NCI-H1105 (cell line): Measurements from ENCODE around the gene PGAM2.

ENCODE experiments used
- DNase-seq: peaks from one replicate; lab custom pipeline; 2025; lab: John Stamatoyannopoulos, UW

PGAM2 gene

GRCh38 chr7:44103566-44103922 lies 38.2 kb upstream of the PGAM2 start:
- no peak for DNase-seq

- no peak for DNase-seq
These were observed 37.6 kb upstream of the PGAM2 start for GRCh38 chr7:44102846-44103565.

GRCh38 chr7:44101966-44102845 lies 36.8 kb upstream of the PGAM2 start:
- no peak for DNase-seq

- DNase-seq = no peak
These were observed 36.1 kb upstream of the PGAM2 start for GRCh38 chr7:44101303-44101965.

- DNase-seq = no peak
These were observed 35.3 kb upstream of the PGAM2 start for GRCh38 chr7:44100458-44101302.

GRCh38 chr7:44099669-44100068 lies 34.3 kb upstream of the PGAM2 start:
- no peak for DNase-seq

- DNase-seq = no peak
These were observed 33.0 kb upstream of the PGAM2 start for GRCh38 chr7:44098092-44099068.

- no peak for DNase-seq
These were observed 31.9 kb upstream of the PGAM2 start for GRCh38 chr7:44097064-44097932.

- no peak for DNase-seq
These were observed 31.0 kb upstream of the PGAM2 start for GRCh38 chr7:44096326-44096881.

- no peak for DNase-seq
These were observed 30.4 kb upstream of the PGAM2 start for GRCh38 chr7:44095781-44096180.

- no peak for DNase-seq
These were observed 29.7 kb upstream of the PGAM2 start for GRCh38 chr7:44094883-44095592.

GRCh38 chr7:44094365-44094764 lies 29.0 kb upstream of the PGAM2 start:
- DNase-seq = no peak

GRCh38 chr7:44093102-44093641 lies 27.8 kb upstream of the PGAM2 start:
- DNase-seq = no peak

GRCh38 chr7:44087911-44088838 lies 22.8 kb upstream of the PGAM2 start:
- no peak for DNase-seq

GRCh38 chr7:44086627-44087026 lies 21.3 kb upstream of the PGAM2 start:
- no peak for DNase-seq

- DNase-seq = no peak
These were observed 20.2 kb upstream of the PGAM2 start for GRCh38 chr7:44085546-44085945.

GRCh38 chr7:44084701-44085100 lies 19.3 kb upstream of the PGAM2 start:
- no peak for DNase-seq
